ENCODE measurements around the gene RRAGB.

DNA sequence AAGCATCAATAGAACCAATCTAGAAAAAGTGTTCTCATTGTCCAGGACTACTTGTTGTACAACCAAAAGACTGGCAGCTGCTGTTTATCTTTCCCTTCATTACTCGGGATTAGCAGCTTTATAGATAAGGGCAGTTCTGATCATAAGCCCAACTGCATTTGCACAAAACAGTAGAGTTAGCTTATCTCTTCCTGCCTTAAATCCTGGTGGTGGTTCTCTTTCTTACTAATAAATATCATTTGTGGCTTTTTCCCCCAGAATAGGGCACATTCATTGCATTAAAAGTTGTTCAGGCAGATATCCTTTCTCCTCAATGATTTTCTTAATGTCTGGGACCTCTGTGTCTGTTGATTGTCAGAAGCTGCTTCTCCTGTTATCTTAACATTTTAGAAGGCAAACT is 20.2 kb upstream of the RRAGB start:
- TF ChIP-seq POLR2AphosphoS5 (IDR thresholded peaks at IDR 0.05; ENCODE audit: low read depth, low read length) = no peak
- no peak for TF ChIP-seq CTCF (IDR thresholded peaks at IDR 0.05)
- TF ChIP-seq, protein P1, sequence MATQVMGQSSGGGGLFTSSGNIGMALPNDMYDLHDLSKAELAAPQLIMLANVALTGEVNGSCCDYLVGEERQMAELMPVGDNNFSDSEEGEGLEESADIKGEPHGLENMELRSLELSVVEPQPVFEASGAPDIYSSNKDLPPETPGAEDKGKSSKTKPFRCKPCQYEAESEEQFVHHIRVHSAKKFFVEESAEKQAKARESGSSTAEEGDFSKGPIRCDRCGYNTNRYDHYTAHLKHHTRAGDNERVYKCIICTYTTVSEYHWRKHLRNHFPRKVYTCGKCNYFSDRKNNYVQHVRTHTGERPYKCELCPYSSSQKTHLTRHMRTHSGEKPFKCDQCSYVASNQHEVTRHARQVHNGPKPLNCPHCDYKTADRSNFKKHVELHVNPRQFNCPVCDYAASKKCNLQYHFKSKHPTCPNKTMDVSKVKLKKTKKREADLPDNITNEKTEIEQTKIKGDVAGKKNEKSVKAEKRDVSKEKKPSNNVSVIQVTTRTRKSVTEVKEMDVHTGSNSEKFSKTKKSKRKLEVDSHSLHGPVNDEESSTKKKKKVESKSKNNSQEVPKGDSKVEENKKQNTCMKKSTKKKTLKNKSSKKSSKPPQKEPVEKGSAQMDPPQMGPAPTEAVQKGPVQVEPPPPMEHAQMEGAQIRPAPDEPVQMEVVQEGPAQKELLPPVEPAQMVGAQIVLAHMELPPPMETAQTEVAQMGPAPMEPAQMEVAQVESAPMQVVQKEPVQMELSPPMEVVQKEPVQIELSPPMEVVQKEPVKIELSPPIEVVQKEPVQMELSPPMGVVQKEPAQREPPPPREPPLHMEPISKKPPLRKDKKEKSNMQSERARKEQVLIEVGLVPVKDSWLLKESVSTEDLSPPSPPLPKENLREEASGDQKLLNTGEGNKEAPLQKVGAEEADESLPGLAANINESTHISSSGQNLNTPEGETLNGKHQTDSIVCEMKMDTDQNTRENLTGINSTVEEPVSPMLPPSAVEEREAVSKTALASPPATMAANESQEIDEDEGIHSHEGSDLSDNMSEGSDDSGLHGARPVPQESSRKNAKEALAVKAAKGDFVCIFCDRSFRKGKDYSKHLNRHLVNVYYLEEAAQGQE (IDR thresholded peaks at IDR 0.05; ENCODE audit: insufficient read depth in 1 of 2, low read depth in 2 of 2, low read length in 1 of 2) = no peak
- TF ChIP-seq SIN3A (IDR thresholded peaks at IDR 0.05; ENCODE audit: borderline replicate concordance, insufficient read depth, low read depth, low read length) = no peak
